K562 (cell line): ENCODE results near the gene PANK2. TPM values are rescaled to one million over a fixed set of nuclear protein-coding genes. Genes with fewer than 3 reads are reported as not detected.

ENCODE experiments used
- BRD4 ChIP-seq: fragments of 200-600 bp; sonication (generic); IDR thresholded peaks from 2 replicates; pipeline ENCODE4 v1.6.1; 2017; ENCODE audit warnings: inconsistent platforms
- EGR1 ChIP-seq: fragments of 450-650 bp; conservative IDR thresholded peaks from 2 replicates; pipeline ENCODE4 v1.6.1; 2017; ENCODE audit warnings: mild to moderate bottlenecking
- FIP1L1 ChIP-seq: fragments of 200-400 bp; formaldehyde crosslinking; IDR thresholded peaks from 2 replicates; pipeline ENCODE4 v1.6.1; 2018; ENCODE audit warnings: mild to moderate bottlenecking, low read depth, low read length; ENCODE audit not compliant: poor library complexity, severe bottlenecking
- GATA2 ChIP-seq: sonication (generic); formaldehyde crosslinking; IDR thresholded peaks from 2 replicates; pipeline ENCODE4 v1.4.0; 2020; ENCODE audit warnings: mild to moderate bottlenecking, missing genetic modification reagents
- KDM5B ChIP-seq: fragments of 200-600 bp; sonication (generic); IDR thresholded peaks from 2 replicates; pipeline ENCODE4 v1.6.1; 2012; ENCODE audit warnings: low read depth, mild to moderate bottlenecking, moderate library complexity, low read length, control low read depth, inconsistent platforms; ENCODE audit not compliant: insufficient replicate concordance
- MCM7 ChIP-seq, 2 experiments: fragments of 450-650 bp; IDR thresholded peaks; 2 replicates each; pipeline ENCODE4 v1.6.1; 2016 to 2018
- NR2C1 ChIP-seq, 2 experiments: fragments of 450-650 bp; IDR thresholded peaks; 2 replicates each; pipeline ENCODE4 v1.6.1; 2017; ENCODE audit warnings: mild to moderate bottlenecking in 2 of 2, antibody characterized with exemption in 1 of 2, inconsistent platforms in 1 of 2, missing compliant biosample characterization in 1 of 2, missing genetic modification characterization in 1 of 2
- PML ChIP-seq: IDR thresholded peaks from 2 replicates; pipeline ENCODE4 v1.6.1; 2012; ENCODE audit warnings: low read length, inconsistent platforms
- PTRF ChIP-seq: fragments of 450-650 bp; IDR thresholded peaks from 2 replicates; pipeline ENCODE4 v1.6.1; 2016; ENCODE audit warnings: mild to moderate bottlenecking, missing genetic modification characterization, missing compliant biosample characterization
- RAD21 ChIP-seq, 2 experiments: fragments of 250-450 bp in 1 of 2; fragments of 450-650 bp in 1 of 2; sonication (Bioruptor Pico) in 1 of 2; formaldehyde crosslinking in 1 of 2; IDR thresholded peaks in 1 of 2; conservative IDR thresholded peaks in 1 of 2; 2 replicates each; pipeline versions ENCODE4 v1.4.0 to v1.8.0; 2020 to 2022; ENCODE audit warnings: mild to moderate bottlenecking in 2 of 2, moderate library complexity in 1 of 2
- RB1 ChIP-seq: fragments of 450-650 bp; IDR thresholded peaks from 2 replicates; pipeline ENCODE4 v1.6.1; 2017; ENCODE audit warnings: low read depth, mild to moderate bottlenecking
- ZNF217 ChIP-seq: sonication (generic); formaldehyde crosslinking; IDR thresholded peaks from 2 replicates; pipeline ENCODE4 v1.8.0; 2022; ENCODE audit warnings: mild to moderate bottlenecking, missing genetic modification reagents
- ZNF79 ChIP-seq: fragments of 250-450 bp; sonication (Bioruptor Pico); IDR thresholded peaks from 2 replicates; pipeline ENCODE4 v1.4.0; 2020; ENCODE audit warnings: low read depth, mild to moderate bottlenecking, moderate library complexity
- polyA plus RNA-seq, 8 experiments: library from polyadenylated mRNA; depleted of rRNA in 4 of 8; stranded (reverse) in 5 of 8; unstranded in 3 of 8; fragments of >200 nt; fragmentation: Nextera tagmentation in 2 of 8; fragmentation: Illumina TruSeq in 1 of 8; extraction: Ambion mirVana in 2 of 8; extraction: Trizol in 1 of 8; gene quantifications; 2 replicates each; pipeline versions ENCODE4 v1.2.1 to v1.2.3, GENCODE V29; 2011 to 2014; ENCODE audit warnings: inconsistent platforms in 1 of 8, missing spikeins in 1 of 8
- total RNA-seq, 7 experiments: library from RNA; depleted of rRNA in 6 of 7; stranded (reverse); fragments of >200 nt in 6 of 7; fragmentation: Illumina TruSeq in 2 of 7; extraction: Trizol in 2 of 7; gene quantifications; 2 replicates each; pipeline versions ENCODE4 v1.2.1 to v1.2.3, GENCODE V29; 2011 to 2021; ENCODE audit warnings: low replicate concordance in 1 of 7
- TF ChIP-seq, protein P1 (sequence below): fragments of 450-650 bp; IDR thresholded peaks from 2 replicates; pipeline ENCODE4 v1.6.1; 2016; ENCODE audit warnings: mild to moderate bottlenecking, moderate library complexity
- TF ChIP-seq, protein P2 (sequence below): sonication (generic); formaldehyde crosslinking; IDR thresholded peaks from 2 replicates; pipeline ENCODE4 v1.8.0; 2022; ENCODE audit warnings: missing genetic modification reagents, mild to moderate bottlenecking, borderline replicate concordance

PANK2 gene
- total and polyA plus RNA-seq, 9 of the 15 experiments (the other 6 are each of a cell fraction or from before 2014, with no cell fraction given): 14.9 to 43.5 (median 31.4) TPM

DNA sequence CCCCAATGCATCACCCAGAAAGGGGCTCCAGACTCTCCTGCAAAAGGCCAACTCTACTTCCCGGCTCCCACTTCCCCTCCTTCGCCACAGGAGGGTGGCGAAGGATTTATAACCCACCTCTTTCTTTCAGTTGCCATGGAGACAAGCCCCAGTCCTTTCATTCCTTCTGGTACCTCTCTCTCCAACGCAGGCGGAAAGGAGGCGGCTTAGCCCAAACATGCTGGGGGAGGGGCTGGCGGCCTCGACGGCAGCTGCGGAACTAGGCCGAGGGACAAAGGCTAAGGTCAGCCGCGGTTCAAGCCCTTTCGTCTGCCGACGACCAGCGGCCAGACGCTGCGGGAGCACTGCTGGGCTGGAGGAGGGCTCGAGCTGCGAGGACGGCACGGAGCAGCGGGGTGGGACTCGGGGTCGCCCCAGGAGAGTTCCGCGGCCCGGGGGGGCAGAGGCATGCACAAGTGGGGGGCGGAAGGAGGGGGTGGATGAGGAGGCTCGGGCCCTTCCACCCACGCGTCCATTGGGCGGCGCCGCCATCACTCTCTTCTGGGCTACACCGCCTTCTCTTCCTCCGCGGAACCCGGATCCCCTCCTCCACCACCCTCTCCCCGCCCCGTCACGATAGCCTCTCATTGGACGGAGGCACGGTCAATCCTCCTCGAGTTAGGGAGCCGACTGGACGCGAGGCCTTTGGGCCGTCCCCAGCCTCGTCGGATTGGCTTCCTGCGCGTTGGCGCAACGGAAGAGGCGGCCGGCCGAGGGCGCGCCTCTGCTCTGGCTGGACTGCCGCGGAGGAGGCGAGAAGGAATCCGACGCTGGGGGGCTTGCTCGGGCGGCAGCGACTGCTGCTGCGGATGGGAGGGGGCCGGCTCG is at the start of gene PANK2 (continued):
- no peak for TF ChIP-seq ZNF217 (CRISPR knock-in tag)
- no peak for TF ChIP-seq PTRF (tag)
- peak; percentile 25 for TF ChIP-seq FIP1L1
- no peak for TF ChIP-seq MCM7 (IDR thresholded peaks at IDR 0.05)
- peak; percentile 97 for TF ChIP-seq EGR1
- TF ChIP-seq, protein P1, sequence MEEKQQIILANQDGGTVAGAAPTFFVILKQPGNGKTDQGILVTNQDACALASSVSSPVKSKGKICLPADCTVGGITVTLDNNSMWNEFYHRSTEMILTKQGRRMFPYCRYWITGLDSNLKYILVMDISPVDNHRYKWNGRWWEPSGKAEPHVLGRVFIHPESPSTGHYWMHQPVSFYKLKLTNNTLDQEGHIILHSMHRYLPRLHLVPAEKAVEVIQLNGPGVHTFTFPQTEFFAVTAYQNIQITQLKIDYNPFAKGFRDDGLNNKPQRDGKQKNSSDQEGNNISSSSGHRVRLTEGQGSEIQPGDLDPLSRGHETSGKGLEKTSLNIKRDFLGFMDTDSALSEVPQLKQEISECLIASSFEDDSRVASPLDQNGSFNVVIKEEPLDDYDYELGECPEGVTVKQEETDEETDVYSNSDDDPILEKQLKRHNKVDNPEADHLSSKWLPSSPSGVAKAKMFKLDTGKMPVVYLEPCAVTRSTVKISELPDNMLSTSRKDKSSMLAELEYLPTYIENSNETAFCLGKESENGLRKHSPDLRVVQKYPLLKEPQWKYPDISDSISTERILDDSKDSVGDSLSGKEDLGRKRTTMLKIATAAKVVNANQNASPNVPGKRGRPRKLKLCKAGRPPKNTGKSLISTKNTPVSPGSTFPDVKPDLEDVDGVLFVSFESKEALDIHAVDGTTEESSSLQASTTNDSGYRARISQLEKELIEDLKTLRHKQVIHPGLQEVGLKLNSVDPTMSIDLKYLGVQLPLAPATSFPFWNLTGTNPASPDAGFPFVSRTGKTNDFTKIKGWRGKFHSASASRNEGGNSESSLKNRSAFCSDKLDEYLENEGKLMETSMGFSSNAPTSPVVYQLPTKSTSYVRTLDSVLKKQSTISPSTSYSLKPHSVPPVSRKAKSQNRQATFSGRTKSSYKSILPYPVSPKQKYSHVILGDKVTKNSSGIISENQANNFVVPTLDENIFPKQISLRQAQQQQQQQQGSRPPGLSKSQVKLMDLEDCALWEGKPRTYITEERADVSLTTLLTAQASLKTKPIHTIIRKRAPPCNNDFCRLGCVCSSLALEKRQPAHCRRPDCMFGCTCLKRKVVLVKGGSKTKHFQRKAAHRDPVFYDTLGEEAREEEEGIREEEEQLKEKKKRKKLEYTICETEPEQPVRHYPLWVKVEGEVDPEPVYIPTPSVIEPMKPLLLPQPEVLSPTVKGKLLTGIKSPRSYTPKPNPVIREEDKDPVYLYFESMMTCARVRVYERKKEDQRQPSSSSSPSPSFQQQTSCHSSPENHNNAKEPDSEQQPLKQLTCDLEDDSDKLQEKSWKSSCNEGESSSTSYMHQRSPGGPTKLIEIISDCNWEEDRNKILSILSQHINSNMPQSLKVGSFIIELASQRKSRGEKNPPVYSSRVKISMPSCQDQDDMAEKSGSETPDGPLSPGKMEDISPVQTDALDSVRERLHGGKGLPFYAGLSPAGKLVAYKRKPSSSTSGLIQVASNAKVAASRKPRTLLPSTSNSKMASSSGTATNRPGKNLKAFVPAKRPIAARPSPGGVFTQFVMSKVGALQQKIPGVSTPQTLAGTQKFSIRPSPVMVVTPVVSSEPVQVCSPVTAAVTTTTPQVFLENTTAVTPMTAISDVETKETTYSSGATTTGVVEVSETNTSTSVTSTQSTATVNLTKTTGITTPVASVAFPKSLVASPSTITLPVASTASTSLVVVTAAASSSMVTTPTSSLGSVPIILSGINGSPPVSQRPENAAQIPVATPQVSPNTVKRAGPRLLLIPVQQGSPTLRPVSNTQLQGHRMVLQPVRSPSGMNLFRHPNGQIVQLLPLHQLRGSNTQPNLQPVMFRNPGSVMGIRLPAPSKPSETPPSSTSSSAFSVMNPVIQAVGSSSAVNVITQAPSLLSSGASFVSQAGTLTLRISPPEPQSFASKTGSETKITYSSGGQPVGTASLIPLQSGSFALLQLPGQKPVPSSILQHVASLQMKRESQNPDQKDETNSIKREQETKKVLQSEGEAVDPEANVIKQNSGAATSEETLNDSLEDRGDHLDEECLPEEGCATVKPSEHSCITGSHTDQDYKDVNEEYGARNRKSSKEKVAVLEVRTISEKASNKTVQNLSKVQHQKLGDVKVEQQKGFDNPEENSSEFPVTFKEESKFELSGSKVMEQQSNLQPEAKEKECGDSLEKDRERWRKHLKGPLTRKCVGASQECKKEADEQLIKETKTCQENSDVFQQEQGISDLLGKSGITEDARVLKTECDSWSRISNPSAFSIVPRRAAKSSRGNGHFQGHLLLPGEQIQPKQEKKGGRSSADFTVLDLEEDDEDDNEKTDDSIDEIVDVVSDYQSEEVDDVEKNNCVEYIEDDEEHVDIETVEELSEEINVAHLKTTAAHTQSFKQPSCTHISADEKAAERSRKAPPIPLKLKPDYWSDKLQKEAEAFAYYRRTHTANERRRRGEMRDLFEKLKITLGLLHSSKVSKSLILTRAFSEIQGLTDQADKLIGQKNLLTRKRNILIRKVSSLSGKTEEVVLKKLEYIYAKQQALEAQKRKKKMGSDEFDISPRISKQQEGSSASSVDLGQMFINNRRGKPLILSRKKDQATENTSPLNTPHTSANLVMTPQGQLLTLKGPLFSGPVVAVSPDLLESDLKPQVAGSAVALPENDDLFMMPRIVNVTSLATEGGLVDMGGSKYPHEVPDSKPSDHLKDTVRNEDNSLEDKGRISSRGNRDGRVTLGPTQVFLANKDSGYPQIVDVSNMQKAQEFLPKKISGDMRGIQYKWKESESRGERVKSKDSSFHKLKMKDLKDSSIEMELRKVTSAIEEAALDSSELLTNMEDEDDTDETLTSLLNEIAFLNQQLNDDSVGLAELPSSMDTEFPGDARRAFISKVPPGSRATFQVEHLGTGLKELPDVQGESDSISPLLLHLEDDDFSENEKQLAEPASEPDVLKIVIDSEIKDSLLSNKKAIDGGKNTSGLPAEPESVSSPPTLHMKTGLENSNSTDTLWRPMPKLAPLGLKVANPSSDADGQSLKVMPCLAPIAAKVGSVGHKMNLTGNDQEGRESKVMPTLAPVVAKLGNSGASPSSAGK: no peak
- TF ChIP-seq BRD4: no peak
- TF ChIP-seq GATA2 (CRISPR knock-in tag): no peak
- peak; percentile 26 for TF ChIP-seq RB1
- no peak for TF ChIP-seq ZNF79 (CRISPR knock-in tag)
- peak; percentile 23; the same call in 1 of the 2 replicates for TF ChIP-seq PML
- peak in 1 of 2 experiments; percentile 46; a peak in 2 of 4 replicates for TF ChIP-seq RAD21 (CRISPR knock-in tag; conservative IDR thresholded peaks at IDR 0.05 in 1 of 2, IDR thresholded peaks at IDR 0.05 in 1 of 2)
- no peak for TF ChIP-seq NR2C1 (IDR thresholded peaks at IDR 0.05)
- peak; percentile 28; the same call in 1 of the 2 replicates for TF ChIP-seq NR2C1 (tag; IDR thresholded peaks at IDR 0.05)
- TF ChIP-seq KDM5B: peak; percentile 78
- TF ChIP-seq, protein P2, sequence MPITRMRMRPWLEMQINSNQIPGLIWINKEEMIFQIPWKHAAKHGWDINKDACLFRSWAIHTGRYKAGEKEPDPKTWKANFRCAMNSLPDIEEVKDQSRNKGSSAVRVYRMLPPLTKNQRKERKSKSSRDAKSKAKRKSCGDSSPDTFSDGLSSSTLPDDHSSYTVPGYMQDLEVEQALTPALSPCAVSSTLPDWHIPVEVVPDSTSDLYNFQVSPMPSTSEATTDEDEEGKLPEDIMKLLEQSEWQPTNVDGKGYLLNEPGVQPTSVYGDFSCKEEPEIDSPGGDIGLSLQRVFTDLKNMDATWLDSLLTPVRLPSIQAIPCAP: no peak
